ENCODE measurements around the gene FOXN3. TPM values are rescaled to one million over a fixed set of nuclear protein-coding genes. Genes with fewer than 3 reads are reported as not detected.

The FOXN3 gene
- total RNA-seq, 6 experiments from 2014 or later, result 41.5 to 74.2 (median 55.8) TPM

GRCh38 chr14:89186856-89187376, 230.1 kb downstream of the FOXN3 start:
- no peak overlapping the region for H3K27ac ChIP-seq
- peaks cover 0 to 22% (median 0%) of the 10 kb centered on the region in 4 donors for H3K4me1 ChIP-seq
- ATAC-seq (peak; percentile 9 to 59 (median 20)), DNase-seq (no peak)
- no peaks in the 10 kb centered on the region for H3K9me3 ChIP-seq
- H3K4me3 ChIP-seq, result no peak overlapping the region
- intact Hi-C loops (cut with DNase I), result no loop called here
- TF ChIP-seq CTCF (IDR thresholded peaks at IDR 0.05), result no peak
- TF ChIP-seq POLR2A (IDR thresholded peaks at IDR 0.05), result no peak
- H3K27me3 ChIP-seq, result no peaks in the 10 kb centered on the region
- WGBS (ENCODE audit: insufficient coverage, low coverage, low lambda C conversion rate, missing lambda C conversion rate), result 80% methylated on average over 2 of the region's 7 CpGs
- H3K36me3 ChIP-seq, result peaks cover 0 to 8% (median 0%) of the 10 kb centered on the region in 4 donors

GRCh38 chr14:89185919-89186855, 230.8 kb downstream of the FOXN3 start:
- 82% methylated on average over 10 of the region's 13 CpGs for WGBS (ENCODE audit: insufficient coverage, low coverage, low lambda C conversion rate, missing lambda C conversion rate)
- Histone ChIP-seq H3K27ac (no peak overlapping the region), H3K36me3 (peaks cover 0 to 8% (median 0%) of the 10 kb centered on the region in 4 donors), H3K27me3 (no peaks in the 10 kb centered on the region), H3K4me3 (no peak overlapping the region), H3K4me1 (peaks cover 0 to 22% (median 0%) of the 10 kb centered on the region in 4 donors), H3K9me3 (no peaks in the 10 kb centered on the region)
- no peak for DNase-seq
- intact Hi-C loops (cut with DNase I), result no loop called here
- ATAC-seq, result peak; percentile 15 to 75 (median 43)
- TF ChIP-seq CTCF (IDR thresholded peaks at IDR 0.05) (no peak), POLR2A (IDR thresholded peaks at IDR 0.05) (no peak)

- peaks cover 0 to 8% (median 0%) of the 10 kb centered on the region in 4 donors for H3K36me3 ChIP-seq
- H3K27ac ChIP-seq, result no peak overlapping the region
- no peak for ATAC-seq
- WGBS (ENCODE audit: insufficient coverage, low coverage, low lambda C conversion rate, missing lambda C conversion rate), result no CpG with 5 or more reads among the region's 4 CpGs
- H3K27me3 ChIP-seq, result no peaks in the 10 kb centered on the region
- no peaks in the 10 kb centered on the region for H3K9me3 ChIP-seq
- DNase-seq, result no peak
- TF ChIP-seq CTCF (IDR thresholded peaks at IDR 0.05) (no peak), POLR2A (IDR thresholded peaks at IDR 0.05) (no peak)
- no peak overlapping the region for H3K4me3 ChIP-seq
- intact Hi-C loops (cut with DNase I), result no loop called here
- peaks cover 0 to 22% (median 0%) of the 10 kb centered on the region in 4 donors for H3K4me1 ChIP-seq
These were observed 232.1 kb downstream of the FOXN3 start for GRCh38 chr14:89184952-89185351.

- DNase-seq (no peak), ATAC-seq (no peak)
- Histone ChIP-seq H3K27ac (no peak overlapping the region), H3K27me3 (no peaks in the 10 kb centered on the region), H3K9me3 (no peaks in the 10 kb centered on the region), H3K4me3 (no peak overlapping the region), H3K4me1 (peaks cover 0 to 9% (median 0%) of the 10 kb centered on the region in 4 donors), H3K36me3 (no peaks in the 10 kb centered on the region)
- TF ChIP-seq CTCF (IDR thresholded peaks at IDR 0.05), result no peak
- no peak for TF ChIP-seq POLR2A (IDR thresholded peaks at IDR 0.05)
- WGBS (ENCODE audit: insufficient coverage, low coverage, low lambda C conversion rate, missing lambda C conversion rate), result 97% methylated on average over 5 of the region's 5 CpGs
- intact Hi-C loops (cut with DNase I), result no loop called here
These were observed 234.7 kb downstream of the FOXN3 start for GRCh38 chr14:89182326-89182725.
